Smooth muscle cell (in vitro differentiated cells): Measurements from ENCODE around the gene SYNGAP1. TPM values are rescaled to one million over a fixed set of nuclear protein-coding genes. Genes with fewer than 3 reads are reported as not detected.

ENCODE experiments used
- DNase-seq: peaks from one replicate; lab custom pipeline; 2025; ENCODE audit not compliant: unreplicated experiment; lab: John Stamatoyannopoulos, UW
- H2AFZ ChIP-seq: fragments of 200-600 bp; sonication (generic); 2 replicates; pipeline ENCODE4 v1.6.0; 2016; ENCODE audit warnings: antibody characterized with exemption, low read depth, mild to moderate bottlenecking
- H3F3A ChIP-seq: fragments of 200-600 bp; sonication (generic); 2 replicates; pipeline ENCODE4 v1.6.0; 2017; ENCODE audit warnings: antibody characterized with exemption, low read depth
- H3K27ac ChIP-seq: fragments of 200-600 bp; sonication (generic); 2 replicates; pipeline ENCODE4 v1.5.1; 2016; ENCODE audit warnings: low read depth, mild to moderate bottlenecking
- H3K27me3 ChIP-seq: fragments of 200-600 bp; sonication (generic); 2 replicates; pipeline ENCODE4 v1.6.1; 2016; ENCODE audit warnings: low read depth, mild to moderate bottlenecking
- H3K36me3 ChIP-seq: fragments of 200-600 bp; sonication (generic); 2 replicates; pipeline ENCODE4 v1.5.1; 2016; ENCODE audit warnings: low read depth
- H3K4me1 ChIP-seq: fragments of 200-600 bp; sonication (generic); 2 replicates; pipeline ENCODE4 v1.5.1; 2016; ENCODE audit warnings: low read depth
- H3K4me2 ChIP-seq: fragments of 200-600 bp; sonication (generic); 2 replicates; pipeline ENCODE4 v1.6.0; 2016; ENCODE audit warnings: mild to moderate bottlenecking
- H3K4me3 ChIP-seq: fragments of 200-600 bp; sonication (generic); 2 replicates; pipeline ENCODE4 v1.5.1; 2016; ENCODE audit warnings: mild to moderate bottlenecking
- H3K79me2 ChIP-seq: fragments of 200-600 bp; sonication (generic); 2 replicates; pipeline ENCODE4 v1.6.0; 2016; ENCODE audit warnings: low read depth, mild to moderate bottlenecking
- H3K9ac ChIP-seq: fragments of 200-600 bp; sonication (generic); 2 replicates; pipeline ENCODE4 v1.6.0; 2016; ENCODE audit warnings: low read depth
- H3K9me3 ChIP-seq: fragments of 200-600 bp; sonication (generic); replicated peaks from 2 replicates; pipeline ENCODE4 v1.5.1; 2016; ENCODE audit warnings: low read depth
- H4K20me1 ChIP-seq: fragments of 200-600 bp; sonication (generic); 2 replicates; pipeline ENCODE4 v1.6.0; 2016; ENCODE audit warnings: low read depth
- WGBS: methylation state at CpG from one replicate; pipeline ENCODE4 v1.1.7; 2016; ENCODE audit warnings: low lambda C conversion rate; 5-methylcytosine and 5-hydroxymethylcytosine counted together
- polyA plus RNA-seq: library from polyadenylated mRNA; unstranded; fragments of >200 nt; fragmentation: Nextera tagmentation; extraction: Ambion mirVana; gene quantifications from 2 replicates; pipeline ENCODE4 v1.2.1, GENCODE V29; 2016
- total RNA-seq: library from RNA; depleted of rRNA; stranded (reverse); fragments of >200 nt; gene quantifications from 2 replicates; pipeline ENCODE4 v1.2.3, GENCODE V29; 2014
- TF ChIP-seq, protein P1 (sequence below): fragments of 200-600 bp; sonication (generic); IDR thresholded peaks from 2 replicates; pipeline ENCODE4 v1.5.1; 2017; ENCODE audit warnings: borderline replicate concordance, mild to moderate bottlenecking, antibody characterized with exemption; ENCODE audit not compliant: insufficient read depth, poor library complexity, severe bottlenecking

Gene SYNGAP1
- total and polyA plus RNA-seq, 2 experiments from 2014 or later, result 1.9 to 10.4 TPM

DNA sequence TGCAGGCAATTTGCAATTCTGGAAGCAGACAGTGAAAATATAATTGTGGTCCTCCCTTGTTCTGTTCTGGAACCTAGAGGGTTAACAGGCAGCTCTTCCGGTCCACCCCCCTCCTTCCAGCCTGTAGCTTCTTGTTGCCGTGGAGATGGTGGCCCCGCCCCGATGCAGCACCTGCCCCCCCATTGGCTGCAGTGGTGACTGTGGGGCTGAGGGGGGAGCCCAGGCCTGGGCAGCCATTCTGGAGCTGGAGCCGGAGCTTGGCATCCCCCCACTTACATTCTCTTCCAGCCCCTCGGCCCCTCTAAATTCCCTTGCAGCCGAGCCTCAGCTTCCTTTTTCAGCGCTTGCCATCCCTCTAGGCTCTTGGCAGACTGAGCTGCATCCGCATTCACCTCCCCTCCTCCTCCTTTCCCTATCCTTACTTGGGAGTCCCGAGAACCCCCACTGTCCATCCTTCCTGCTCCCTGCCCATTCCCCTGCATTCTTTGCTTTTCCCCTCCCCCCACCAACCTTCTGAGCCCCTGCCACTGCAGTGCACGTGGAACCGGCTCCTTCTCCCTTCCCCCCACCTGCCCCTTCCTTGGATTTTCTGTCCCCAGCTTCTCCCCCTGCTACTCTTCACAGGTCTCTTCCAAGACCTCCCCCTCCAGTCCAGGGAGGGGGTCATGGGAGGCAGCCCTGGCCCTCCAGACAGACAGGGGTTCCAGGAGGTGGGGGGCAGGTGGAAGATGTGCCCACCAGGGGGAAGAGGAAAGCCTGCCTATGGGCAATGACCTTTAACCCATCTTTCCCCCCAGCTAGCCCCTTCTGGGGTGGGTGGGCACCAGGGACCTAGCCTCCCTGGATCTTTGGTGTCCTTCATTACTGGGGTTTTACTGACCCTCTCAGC, 11.4 kb downstream of the SYNGAP1 start:
- DNase-seq, result no peak
- Histone ChIP-seq H3K27me3 (no peaks in the 10 kb centered on the region), H3K9ac (no peak overlapping the region), H3K36me3 (no peaks in the 10 kb centered on the region), H3K27ac (no peak overlapping the region), H2AFZ (no peak overlapping the region), H3K4me3 (no peak overlapping the region), H4K20me1 (peaks cover 70% of the 10 kb centered on the region), H3K4me1 (peaks cover 29% of the 10 kb centered on the region), H3K9me3 (no peaks in the 10 kb centered on the region), H3K79me2 (peaks cover 32% of the 10 kb centered on the region), H3K4me2 (no peak overlapping the region), H3F3A (peaks cover 3% of the 10 kb centered on the region)
- TF ChIP-seq, protein P1, sequence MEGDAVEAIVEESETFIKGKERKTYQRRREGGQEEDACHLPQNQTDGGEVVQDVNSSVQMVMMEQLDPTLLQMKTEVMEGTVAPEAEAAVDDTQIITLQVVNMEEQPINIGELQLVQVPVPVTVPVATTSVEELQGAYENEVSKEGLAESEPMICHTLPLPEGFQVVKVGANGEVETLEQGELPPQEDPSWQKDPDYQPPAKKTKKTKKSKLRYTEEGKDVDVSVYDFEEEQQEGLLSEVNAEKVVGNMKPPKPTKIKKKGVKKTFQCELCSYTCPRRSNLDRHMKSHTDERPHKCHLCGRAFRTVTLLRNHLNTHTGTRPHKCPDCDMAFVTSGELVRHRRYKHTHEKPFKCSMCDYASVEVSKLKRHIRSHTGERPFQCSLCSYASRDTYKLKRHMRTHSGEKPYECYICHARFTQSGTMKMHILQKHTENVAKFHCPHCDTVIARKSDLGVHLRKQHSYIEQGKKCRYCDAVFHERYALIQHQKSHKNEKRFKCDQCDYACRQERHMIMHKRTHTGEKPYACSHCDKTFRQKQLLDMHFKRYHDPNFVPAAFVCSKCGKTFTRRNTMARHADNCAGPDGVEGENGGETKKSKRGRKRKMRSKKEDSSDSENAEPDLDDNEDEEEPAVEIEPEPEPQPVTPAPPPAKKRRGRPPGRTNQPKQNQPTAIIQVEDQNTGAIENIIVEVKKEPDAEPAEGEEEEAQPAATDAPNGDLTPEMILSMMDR, result no peak
- 13% methylated on average over 11 of the region's 12 CpGs for WGBS

DNA sequence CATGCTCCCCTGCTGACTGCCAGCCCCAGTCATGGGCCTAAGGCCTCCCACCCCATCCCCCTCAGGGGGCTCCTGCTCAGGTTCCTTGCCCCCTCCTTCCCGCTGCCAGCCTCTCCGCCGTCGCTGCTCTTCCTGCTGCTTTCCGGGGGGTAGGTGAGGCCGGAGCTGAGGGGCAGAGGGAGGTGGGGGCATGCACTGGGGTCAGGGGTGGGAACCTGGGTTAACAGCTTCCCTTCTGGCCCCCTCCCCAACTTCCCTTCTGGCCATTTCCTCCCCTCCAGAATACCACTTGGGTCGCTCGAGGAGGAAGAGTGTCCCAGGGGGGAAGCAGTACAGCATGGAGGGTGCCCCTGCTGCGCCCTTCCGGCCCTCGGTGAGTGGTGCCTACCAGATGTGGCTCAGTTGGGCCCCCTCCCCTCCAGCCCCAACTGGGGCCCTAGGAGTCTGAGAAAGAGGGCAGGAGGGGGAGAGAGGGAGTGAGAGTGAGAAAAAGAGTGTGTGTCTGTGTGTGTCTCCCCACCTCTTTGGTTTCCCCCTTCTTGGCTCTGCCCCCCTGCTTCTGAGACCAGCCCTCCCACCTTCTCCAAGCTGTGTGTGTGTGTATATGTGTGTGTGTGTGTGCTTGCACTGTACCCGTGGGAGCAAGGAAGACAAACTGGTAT, 12.1 kb downstream of the SYNGAP1 start:
- TF ChIP-seq, protein P1, result no peak
- peaks cover 32% of the 10 kb centered on the region for H3K79me2 ChIP-seq
- H3F3A ChIP-seq, result peaks cover 1% of the 10 kb centered on the region
- DNase-seq, result no peak
- peaks cover 5% of the 10 kb centered on the region for H3K36me3 ChIP-seq
- no peaks in the 10 kb centered on the region for H3K27me3 ChIP-seq
- H3K9ac ChIP-seq, result no peak overlapping the region
- H2AFZ ChIP-seq, result no peak overlapping the region
- 71% methylated on average over 11 of the region's 12 CpGs for WGBS
- H3K4me3 ChIP-seq, result no peak overlapping the region
- H3K4me2 ChIP-seq, result no peak overlapping the region
- H3K9me3 ChIP-seq, result no peaks in the 10 kb centered on the region
- H3K4me1 ChIP-seq, result peaks cover 26% of the 10 kb centered on the region
- peaks cover 69% of the 10 kb centered on the region for H4K20me1 ChIP-seq
- no peak overlapping the region for H3K27ac ChIP-seq

DNA sequence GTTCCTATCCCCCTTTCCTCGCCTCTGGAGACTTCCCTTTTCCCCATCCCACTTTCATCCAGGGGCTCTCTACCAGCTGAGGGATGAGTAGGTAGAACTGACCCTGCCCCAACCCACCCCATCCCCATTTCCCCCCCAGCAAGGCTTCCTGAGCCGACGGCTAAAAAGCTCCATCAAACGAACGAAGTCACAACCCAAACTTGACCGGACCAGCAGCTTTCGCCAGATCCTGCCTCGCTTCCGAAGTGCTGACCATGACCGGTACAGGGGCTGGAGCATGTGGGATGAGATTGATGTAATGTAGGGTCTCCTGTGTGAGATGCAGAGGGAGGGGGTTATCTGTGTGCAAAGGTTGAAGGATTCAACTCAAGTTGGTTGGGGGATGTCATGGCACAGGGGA, 12.7 kb downstream of the SYNGAP1 start:
- no peak overlapping the region for H3K9ac ChIP-seq
- peaks cover 5% of the 10 kb centered on the region for H3K36me3 ChIP-seq
- H3K4me1 ChIP-seq, result peaks cover 22% of the 10 kb centered on the region
- H4K20me1 ChIP-seq, result peaks cover 64% of the 10 kb centered on the region
- no peak for DNase-seq
- H2AFZ ChIP-seq, result no peak overlapping the region
- no peaks in the 10 kb centered on the region for H3K27me3 ChIP-seq
- no peaks in the 10 kb centered on the region for H3F3A ChIP-seq
- H3K27ac ChIP-seq, result no peak overlapping the region
- H3K9me3 ChIP-seq, result no peaks in the 10 kb centered on the region
- peaks cover 27% of the 10 kb centered on the region for H3K79me2 ChIP-seq
- no peak overlapping the region for H3K4me2 ChIP-seq
- WGBS, result 61% methylated on average over 10 of the region's 10 CpGs
- no peak overlapping the region for H3K4me3 ChIP-seq
- TF ChIP-seq, protein P1, result no peak
